Stromal cell of bone marrow (primary cell): ENCODE measurements around the gene UGT2A2.
A peak's percentile ranks its signal among the peaks of the same experiment; 100 is the strongest.
"Not testable (repeated sequence)": the region's sequence is repeated elsewhere in the genome, so short reads cannot be mapped to it uniquely, and the experiment has no call there.

Source experiments
- DNase-seq: peaks from one replicate; pipeline ENCODE4 v3.0.0-alpha.2; 2012; ENCODE audit warnings: low read depth

The UGT2A2 gene

DNA sequence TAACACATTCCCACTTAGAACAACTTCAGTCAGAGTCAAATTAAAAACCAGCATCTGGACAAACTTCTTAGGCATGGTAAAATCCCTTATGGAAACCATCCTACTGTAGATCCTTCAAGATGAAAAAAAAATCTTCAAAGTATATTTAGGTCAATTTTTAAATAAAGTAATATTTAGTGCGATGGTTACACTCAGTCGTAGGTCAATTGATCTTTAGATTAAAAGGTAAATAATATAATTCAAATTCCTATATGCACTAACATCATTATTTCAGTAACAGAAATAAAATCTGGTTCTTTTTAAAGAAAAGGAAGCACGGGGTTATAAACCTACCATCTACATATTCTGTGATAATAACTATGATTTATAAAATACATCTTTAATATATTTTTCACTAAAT is at the start of gene UGT2A2:
UGT2A2 (minus strand) TSS at position 101 of the 400 bp plus-strand sequence; CDS start at position 99, 2 bp downstream.
- DNase-seq: no peak

DNA sequence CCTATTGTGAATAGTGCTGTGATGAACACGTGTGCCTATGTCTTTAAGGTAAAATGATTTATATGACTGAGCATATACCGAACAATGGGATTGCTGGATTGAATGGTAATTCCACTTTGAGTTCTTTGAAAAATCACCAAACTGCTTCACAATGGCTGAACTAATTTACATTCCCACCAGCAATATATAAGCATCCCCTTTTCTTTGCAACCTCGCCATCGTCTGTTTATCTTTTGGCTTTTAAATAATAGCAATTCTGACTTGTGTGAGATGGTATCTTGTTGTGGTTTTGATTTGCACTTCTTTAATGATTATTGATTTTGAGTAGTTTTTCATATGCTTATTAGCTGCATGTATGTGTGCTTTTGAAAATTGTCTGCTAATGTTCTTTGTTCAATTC is 45.4 kb upstream of the UGT2A2 start:
- DNase-seq: no peak

DNA sequence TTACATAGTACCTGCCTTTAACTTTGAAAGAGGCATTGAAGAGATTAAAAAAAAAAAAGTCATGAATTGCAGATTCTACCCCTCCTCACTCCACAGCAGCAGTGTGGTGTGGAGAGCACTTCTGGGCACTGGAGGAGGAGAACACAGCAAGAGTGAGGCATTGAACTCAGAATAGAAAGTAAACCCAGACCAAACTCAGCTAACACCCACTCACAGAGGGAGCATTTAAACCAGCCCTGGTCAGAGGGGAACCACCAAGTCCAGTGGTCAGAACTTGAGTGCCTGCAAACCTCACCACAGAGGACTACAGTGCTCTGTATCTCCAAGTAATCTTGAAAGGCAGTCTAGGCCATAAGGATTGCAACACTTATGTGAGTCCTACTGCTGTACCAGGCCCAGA is 29.2 kb upstream of the UGT2A2 start:
- no peak for DNase-seq

DNA sequence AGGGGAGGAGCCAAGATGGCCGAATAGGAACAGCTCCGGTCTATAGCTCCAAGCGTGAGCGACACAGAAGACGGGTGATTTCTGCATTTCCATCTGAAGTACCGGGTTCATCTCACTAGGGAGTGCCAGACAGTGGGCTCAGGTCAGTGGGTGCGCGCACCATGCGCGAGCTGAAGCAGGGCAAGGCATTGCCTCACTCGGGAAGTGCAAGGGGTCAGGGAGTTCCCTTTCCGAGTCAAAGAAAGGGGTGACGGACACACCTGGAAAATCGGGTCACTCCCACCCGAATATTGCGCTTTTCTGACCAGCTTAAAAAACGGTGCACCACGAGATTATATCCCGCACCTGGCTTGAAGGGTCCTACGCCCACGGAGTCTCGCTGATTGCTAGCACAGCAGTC is 24.6 kb upstream of the UGT2A2 start:
- DNase-seq: not testable (repeated sequence)

DNA sequence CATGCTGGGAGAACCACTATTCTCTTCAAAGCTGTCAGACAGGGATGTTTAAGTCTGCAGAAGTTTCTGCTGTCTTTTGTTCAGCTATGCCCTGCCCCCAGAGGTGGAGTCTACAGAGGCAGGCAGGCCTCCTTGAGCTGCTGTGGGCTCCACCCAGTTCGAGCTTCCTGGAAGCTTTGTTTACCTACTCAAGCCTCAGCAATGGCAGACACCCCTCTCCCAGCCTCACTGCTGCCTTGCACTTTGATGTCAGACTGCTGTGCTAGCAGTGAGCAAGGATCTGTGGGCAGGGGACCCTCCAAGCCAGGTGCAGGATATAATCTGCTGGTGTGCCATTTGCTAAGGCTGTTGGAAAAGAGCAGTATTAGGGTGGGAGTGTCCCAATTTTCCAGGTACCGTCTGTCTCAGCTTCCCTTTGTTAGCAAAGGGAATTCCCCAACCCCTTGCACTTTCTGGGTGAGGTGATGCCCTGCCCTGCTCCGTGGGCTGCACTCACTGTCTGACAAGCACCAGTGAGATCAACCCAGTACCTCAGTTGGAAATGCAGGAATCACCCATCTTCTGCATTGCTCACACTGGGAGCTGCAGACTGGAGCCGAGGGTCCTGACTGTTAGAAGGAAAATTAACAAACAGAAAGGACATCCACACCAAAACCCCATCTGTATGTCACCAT is 21.8 kb upstream of the UGT2A2 start:
- not testable (repeated sequence) for DNase-seq

DNA sequence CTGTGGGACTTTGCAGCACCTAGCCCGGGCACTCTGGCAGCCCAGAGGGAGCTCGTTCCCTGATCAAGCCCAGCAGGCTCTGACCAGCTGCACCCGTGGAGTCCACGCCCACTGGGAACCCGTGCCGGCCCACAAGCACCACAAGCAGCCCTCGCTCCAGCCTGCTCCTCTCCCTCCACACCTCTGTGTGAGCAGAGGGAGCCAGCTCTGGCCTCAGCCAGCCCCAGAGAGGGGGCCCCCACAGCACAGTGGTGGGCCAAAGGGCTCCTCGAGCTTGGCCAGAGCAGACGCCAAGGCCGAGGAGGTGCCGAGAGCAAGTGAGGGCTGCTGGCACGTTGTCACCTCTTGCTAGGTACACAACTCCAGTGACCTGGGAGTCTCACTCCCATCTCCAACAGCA is 18.7 kb upstream of the UGT2A2 start:
- DNase-seq: no peak

DNA sequence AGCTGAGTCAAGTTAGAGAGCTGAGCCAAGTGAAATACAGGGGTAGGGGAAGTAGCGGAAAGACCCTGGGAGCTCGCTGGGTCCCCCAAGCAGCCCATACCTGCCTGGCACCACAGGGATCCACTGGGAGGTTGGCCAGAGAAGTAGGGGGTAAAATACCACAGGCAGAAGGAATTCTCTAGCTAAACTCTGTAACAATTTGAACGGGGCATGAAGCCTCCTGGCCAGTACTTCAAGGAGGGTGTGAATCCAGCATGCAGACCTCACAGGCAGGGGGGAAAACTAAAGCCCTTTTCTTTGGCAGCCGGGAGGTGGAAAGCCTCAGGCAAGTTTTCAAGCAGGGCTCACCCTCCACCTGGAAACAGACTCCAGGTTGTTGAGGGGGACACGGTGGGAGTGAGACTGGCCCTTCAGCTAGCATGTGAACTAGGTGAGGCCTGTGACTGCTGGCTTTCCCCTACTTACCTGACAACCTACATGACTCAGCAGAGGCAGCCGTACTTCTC is 17.3 kb upstream of the UGT2A2 start:
- DNase-seq: no peak

DNA sequence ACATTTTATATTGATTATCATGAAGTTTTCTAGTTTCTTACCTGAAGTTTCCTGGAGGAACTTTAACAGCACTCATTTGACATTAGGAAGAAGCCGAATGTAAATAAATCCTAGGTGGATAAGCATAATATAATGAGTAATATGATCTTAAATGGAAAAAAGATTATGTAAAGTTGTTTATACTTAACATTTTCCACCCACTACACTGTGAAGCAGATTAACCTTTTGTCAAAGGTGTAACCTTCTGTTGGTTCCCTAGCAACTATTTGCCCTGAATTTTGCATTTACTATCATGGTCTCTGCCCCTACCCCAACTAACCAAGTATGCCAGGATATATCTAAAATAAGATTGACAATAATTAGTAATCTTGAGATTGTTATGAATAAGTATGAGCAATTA is 13.7 kb upstream of the UGT2A2 start, which contains the start of gene UGT2A1:
UGT2A1 (minus strand) TSS at position 101 of the 400 bp plus-strand sequence. CDS start 5,603 bp downstream, outside the sequence.
- DNase-seq: no peak

DNA sequence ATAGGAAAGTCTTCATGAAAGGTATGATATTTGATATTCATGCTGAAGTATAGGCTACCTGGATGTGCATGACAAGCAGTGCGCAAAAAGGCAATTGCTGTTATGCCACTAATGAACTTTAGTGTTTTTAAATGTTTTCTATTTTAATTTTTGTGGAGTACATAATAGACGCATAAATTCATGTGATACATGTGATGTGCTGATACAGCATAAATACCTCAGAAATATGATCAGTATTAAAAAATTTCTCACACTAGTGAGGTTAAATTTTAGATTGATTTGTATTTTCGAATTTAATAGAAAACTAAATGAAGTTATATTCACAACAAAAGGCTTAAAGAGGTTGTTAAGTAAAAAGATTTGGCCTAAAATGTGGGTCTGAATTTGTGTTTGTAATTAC is 11.4 kb upstream of the UGT2A2 start:
- DNase-seq: no peak

DNA sequence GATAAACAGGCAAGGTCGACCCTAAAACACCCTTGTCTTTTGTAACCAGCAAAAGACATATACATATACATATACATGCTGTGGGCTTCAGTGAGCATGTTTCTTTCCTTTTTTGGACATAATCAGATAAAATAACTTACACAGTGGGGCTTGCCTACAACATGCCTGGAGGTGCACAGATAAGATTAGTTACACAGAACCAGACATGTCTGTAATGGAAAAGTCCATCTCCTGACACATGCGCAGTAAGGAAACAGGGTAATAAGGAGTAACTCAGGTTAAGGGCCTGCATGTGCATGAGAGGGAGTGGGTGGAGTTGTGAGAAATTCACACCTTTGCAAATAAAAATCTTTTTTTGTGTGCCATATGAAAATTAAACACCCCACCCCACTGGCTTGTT is 10.2 kb upstream of the UGT2A2 start:
- no peak for DNase-seq

DNA sequence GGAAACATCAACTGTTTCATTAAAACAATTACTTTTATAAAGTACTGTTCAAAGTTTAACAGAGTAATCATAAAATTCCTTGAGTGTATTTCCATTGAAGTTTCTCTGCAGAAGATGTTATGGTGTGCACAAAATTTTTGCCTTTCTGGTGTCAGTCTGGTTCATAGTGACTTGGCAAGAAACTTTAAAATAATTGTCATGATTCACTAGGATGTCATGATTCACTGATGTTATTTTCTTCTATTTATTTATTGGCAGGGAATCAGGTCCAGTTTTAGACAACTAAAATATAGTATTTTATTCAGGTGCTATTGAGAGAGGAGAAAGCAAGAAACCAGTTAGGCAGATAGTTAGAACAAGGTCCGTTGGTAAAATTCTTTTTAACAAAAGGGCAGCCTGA is 9.8 kb upstream of the UGT2A2 start:
- no peak for DNase-seq

DNA sequence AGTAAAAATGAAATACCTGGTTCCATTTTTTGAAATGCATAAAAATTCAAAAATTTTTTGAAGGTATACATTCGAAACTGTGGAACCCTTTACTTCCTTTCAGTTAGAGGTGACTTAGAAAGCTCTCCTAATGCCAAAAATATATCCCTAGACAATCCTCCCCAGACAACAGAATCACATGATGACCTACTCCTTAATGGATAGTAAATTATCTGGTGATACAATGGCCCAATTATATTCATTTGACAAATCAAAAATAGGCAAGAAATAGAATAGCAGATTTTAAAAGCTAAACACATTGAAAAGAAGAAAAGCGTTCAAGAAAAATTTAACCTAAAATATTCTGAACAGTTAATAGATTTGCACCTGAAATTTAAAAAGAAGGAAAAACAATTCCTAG is 3.5 kb upstream of the UGT2A2 start:
- DNase-seq: no peak

DNA sequence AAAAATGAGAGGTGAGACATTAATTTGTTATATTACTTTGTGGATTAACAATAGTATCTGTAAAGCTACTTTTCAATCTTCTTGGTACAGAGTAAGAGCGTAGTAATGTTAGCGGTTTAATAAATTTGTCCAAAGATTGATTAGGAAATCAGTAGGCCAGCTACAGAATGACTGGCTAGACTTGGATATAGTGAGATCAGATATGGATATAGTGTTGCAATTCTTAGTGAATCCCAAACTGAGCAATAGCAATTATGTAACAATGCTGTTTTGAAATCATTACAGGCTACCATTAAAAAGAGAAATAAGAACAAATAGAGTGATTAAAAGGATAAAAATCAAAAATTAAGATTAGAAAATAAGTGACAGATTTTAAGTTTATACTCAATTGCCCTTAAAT is 847 bp upstream of the UGT2A2 start:
- no peak for DNase-seq

DNA sequence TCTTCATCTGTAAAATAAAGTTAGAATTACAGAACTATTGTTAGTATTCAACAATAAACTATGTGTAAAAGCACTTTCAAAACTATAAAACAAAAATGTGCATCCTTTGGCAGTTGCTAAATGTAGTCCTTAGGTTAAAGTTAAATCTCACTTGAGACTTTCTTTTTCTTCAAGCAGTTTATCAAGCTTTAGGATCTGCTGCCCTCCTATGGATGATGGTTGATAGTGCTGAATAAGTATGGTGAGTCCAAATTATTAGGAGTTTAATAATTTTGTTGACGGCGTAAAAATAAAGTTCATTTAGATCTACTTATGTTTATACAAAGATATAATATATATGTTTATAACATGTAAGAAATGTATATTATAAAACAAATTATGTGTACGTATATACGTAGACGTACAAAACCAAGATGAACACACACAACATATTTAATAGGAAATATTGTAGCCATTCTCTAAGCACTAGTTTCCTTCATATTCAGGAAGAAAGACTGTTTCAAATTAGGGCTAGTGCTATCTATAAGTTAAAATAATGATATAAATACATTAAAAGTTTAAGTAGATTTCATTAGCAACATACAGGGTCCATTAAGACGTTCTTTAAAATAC is 22.3 kb downstream of the UGT2A2 start:
- peak; percentile 7 for DNase-seq

DNA sequence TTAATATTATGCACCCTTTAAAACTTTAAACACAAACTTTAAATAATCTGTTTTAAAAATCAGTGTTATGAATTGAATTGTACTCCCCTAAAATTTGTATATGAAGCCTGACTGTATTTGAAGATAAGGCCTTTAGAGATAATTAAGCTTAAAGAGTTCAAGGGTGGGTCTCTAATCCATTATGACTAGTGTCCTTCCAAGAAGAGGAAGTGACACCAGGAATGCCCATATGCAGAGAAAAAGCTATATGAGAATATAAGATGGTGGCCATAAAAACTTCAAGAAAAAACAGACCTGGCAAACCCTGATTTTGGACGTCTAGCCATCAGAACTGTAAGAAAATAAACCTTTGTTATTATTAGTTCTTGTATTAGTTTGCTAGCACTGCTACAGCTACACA is 29.0 kb downstream of the UGT2A2 start:
- no peak for DNase-seq

DNA sequence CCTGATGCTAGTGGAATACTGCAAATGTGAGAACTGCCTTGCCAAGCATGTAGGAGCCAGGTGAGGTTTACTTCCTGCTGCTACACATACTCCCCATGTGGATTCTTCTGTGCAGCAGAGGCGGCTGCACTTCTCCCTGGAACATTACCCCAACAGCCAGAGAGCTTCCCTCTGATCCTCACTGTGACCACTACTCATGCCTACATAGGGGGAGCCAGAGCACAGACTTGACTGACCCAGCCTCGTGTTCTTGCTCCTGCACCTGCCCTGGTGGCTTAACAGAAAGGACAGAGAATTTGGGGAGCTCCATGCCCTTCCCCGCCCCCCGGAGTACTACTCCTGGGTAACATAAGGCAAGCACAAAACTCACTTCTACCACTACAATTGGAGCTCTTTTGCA is 38.4 kb downstream of the UGT2A2 start:
- no peak for DNase-seq

DNA sequence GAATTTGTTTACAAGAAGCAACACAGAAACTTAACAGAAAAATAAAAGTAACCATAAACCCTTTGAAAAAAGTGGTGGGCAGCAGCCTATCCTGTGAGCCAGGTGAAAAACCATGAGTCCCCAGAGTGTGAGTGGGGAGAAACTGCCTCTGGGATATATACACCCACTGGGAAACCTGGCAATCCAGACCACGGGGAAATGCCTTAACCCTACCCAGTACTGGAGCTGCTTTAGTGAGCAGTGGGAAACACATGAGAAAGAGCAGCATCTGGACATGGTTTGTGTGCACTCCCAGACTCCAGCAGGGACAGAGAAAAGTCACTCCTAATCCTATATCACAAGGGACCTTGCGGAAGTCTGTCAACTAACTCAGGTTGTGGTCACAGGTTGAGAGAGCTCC is 39.4 kb downstream of the UGT2A2 start:
- DNase-seq: no peak

DNA sequence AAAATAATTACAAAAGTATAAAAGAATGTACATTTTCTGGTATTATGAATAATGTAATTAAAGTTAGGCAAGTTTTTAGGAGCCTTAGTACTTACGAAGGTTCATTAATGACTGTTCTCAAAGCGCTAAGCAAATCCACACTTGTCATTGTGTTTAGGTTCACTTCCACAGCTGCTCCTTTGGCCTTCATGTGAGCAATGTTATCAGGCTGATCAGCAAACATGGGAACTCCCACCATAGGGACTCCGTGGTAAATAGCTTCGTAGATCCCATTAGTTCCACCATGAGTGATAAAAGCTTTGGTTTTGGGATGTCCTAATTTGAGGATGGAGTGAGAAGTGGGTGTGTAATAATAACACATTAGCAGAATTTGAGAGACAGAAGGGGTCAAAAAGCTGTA is 45.1 kb downstream of the UGT2A2 start:
- DNase-seq: no peak

DNA sequence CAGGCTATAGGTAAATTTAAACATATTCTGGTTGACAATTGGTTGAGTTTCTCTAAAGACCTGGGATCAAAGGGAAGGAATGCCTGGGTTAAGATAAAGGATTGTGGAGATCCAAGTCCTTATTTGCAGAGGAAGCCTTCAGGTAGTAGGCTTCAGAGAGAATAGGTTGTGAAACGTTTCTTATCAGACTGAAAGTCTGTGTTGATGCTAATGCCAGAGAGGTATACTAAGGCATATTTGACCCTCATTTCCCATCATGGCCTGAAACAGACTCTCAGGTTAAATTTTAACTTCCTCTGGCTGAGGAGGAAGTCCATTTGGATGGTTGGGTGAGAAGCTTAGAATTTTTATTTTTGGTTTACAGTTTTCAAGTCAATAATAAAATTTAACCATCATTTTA is 48.1 kb downstream of the UGT2A2 start:
- DNase-seq: no peak

DNA sequence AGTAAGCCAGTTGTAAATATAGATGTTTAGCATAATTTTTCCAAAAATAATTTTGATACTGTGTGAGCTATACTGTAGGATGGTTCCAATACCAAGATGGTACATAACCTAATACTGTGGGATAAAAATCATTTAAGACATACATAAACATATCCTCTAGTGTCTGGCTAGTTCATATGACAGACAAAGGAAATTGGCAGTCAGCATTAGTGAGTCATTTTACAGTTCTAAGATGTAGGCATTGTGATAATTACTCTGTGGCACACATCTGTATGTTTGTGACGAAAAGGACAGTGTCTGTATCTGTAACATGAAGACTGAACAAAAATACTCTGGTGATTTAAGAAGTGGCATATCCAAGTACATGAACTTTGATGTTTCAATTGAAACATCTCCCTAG is 49.6 kb downstream of the UGT2A2 start:
- DNase-seq: no peak

DNA sequence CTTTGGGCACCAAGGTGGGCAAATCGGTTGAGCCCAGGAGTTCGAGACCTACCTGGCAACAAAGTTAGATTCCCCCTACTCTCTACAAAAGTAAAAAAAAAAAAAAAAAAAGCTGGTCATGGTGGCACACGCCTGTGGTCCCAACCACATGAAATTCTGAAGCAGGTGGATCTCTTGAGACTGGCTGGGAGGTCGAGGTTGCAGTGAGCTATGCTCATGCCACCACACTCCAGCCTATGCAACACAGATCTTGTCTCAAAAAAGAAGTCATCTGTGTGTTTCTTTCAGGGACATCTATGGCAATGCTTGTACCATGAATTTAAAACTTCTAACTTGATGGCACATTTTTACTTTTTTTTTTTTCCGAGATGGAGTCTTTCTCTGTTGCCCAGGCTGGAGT is 55.3 kb downstream of the UGT2A2 start:
- DNase-seq: no peak

DNA sequence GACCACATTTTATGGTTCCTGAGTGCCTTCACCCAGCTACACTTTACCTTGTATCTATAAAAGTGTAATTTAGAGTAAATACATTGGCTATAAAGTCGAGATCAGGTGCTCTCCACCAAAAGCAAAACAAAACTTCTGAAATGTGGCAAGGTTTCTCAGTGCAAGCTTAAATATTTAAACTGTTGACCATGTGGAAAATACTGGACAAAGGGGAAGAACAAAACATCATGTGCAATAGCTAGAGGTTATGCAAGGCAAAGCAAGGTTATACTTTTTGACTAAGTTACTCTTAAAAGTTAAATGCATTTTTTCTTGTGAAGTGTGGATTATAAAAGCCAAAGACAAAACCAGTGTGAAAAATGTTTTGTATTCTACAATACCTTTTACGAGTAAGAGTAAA is 55.9 kb downstream of the UGT2A2 start:
- DNase-seq: no peak

DNA sequence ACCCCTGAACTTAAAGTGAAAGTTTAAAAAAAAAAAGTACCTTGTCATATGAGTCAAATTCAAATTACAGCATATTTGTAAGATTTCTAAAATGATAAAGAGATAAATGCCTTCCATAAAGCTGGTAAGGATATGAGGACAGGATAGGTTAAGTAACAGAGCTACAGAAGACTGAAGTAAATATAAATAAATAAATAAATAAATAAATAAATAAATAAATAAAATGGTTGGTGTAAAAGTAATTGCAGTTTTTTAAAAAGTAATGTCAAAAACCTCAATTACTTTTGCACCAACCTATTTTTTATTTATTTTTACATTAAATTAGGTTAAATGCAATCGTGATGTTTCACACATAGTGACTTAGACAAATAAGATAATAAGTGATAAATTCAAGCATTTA is 62.2 kb downstream of the UGT2A2 start:
- DNase-seq: no peak
